ENCODE data around the gene MYL5. TPM values are rescaled to one million over a fixed set of nuclear protein-coding genes. Genes with fewer than 3 reads are reported as not detected.

Gene MYL5
- total and polyA plus RNA-seq, 4 donors, result 2.4 to 5.0 (median 4.7) TPM

GRCh38 chr4:722851-723360 is 48.6 kb downstream of the MYL5 start:
- H3K27me3 ChIP-seq (ENCODE audit: control insufficient read depth in 4 of 4, insufficient read depth in 4 of 4, low read length in 3 of 4), result no peaks in the 10 kb centered on the region
- H3K9ac ChIP-seq (ENCODE audit: low read depth in 1 of 2, low read length in 2 of 2), result no peak overlapping the region
- no peaks in the 10 kb centered on the region for H3K9me3 ChIP-seq (ENCODE audit: control insufficient read depth in 4 of 4, low read length in 3 of 4)
- WGBS, result 98% methylated on average over 61 of the region's 61 CpGs
- DNase-seq (ENCODE audit: low spot score), result no peak
- H3K4me1 ChIP-seq (ENCODE audit: control insufficient read depth in 4 of 4, insufficient read depth in 4 of 4, low read length in 3 of 4), result peaks cover 0 to 9% (median 0%) of the 10 kb centered on the region in 4 donors
- H3K36me3 ChIP-seq (ENCODE audit: control insufficient read depth in 4 of 4, insufficient read depth in 3 of 4, low read depth in 1 of 4, low read length in 3 of 4), result peaks cover 0 to 6% (median 4%) of the 10 kb centered on the region in 4 donors
- H3K4me3 ChIP-seq (ENCODE audit: low read depth in 1 of 3, low read length in 3 of 3), result no peak overlapping the region
- no peak for TF ChIP-seq CTCF (IDR thresholded peaks at IDR 0.05; ENCODE audit: low read depth, low read length, missing input control)
- no peak for TF ChIP-seq GABPA (IDR thresholded peaks at IDR 0.05 in 1 of 2, conservative IDR thresholded peaks at IDR 0.05 in 1 of 2)
- no peak overlapping the region for H3K27ac ChIP-seq (ENCODE audit: low read depth in 1 of 2, low read length in 2 of 2)

- TF ChIP-seq YY1 (IDR thresholded peaks at IDR 0.05), result no peak
- TF ChIP-seq FOXA2 (IDR thresholded peaks at IDR 0.05), result no peak
- TF ChIP-seq NR2F2 (IDR thresholded peaks at IDR 0.05), result peak; percentile 54
- Histone ChIP-seq H3K4me3 (ENCODE audit: low read depth in 1 of 3, low read length in 3 of 3) (no peak overlapping the region), H3K27me3 (ENCODE audit: control insufficient read depth in 4 of 4, insufficient read depth in 4 of 4, low read length in 3 of 4) (no peaks in the 10 kb centered on the region), H3K9ac (ENCODE audit: low read depth in 1 of 2, low read length in 2 of 2) (no peak overlapping the region), H3K27ac (ENCODE audit: low read depth in 1 of 2, low read length in 2 of 2) (no peak overlapping the region), H3K36me3 (ENCODE audit: control insufficient read depth in 4 of 4, insufficient read depth in 3 of 4, low read depth in 1 of 4, low read length in 3 of 4) (peaks cover 0 to 6% (median 4%) of the 10 kb centered on the region in 4 donors), H3K4me1 (ENCODE audit: control insufficient read depth in 4 of 4, insufficient read depth in 4 of 4, low read length in 3 of 4) (peaks cover 0 to 9% (median 0%) of the 10 kb centered on the region in 4 donors), H3K9me3 (ENCODE audit: control insufficient read depth in 4 of 4, low read length in 3 of 4) (no peaks in the 10 kb centered on the region)
- DNase-seq (ENCODE audit: low spot score), result no peak
- WGBS, result 87% methylated on average over 28 of the region's 28 CpGs
Measured at GRCh38 chr4:723751-724530, 49.6 kb downstream of the MYL5 start.

- no peak for TF ChIP-seq FOXA2 (IDR thresholded peaks at IDR 0.05)
- no peak for TF ChIP-seq TAF1 (conservative IDR thresholded peaks at IDR 0.05)
- peaks cover under 1 to 8% (median 4%) of the 10 kb centered on the region in 4 donors for H3K36me3 ChIP-seq (ENCODE audit: control insufficient read depth in 4 of 4, insufficient read depth in 3 of 4, low read depth in 1 of 4, low read length in 3 of 4)
- H3K27ac ChIP-seq (ENCODE audit: low read depth in 1 of 2, low read length in 2 of 2), result no peak overlapping the region
- H3K4me1 ChIP-seq (ENCODE audit: control insufficient read depth in 4 of 4, insufficient read depth in 4 of 4, low read length in 3 of 4), result peaks cover 0 to 9% (median 0%) of the 10 kb centered on the region in 4 donors
- H3K9me3 ChIP-seq (ENCODE audit: control insufficient read depth in 4 of 4, low read length in 3 of 4), result no peaks in the 10 kb centered on the region
- H3K9ac ChIP-seq (ENCODE audit: low read depth in 1 of 2, low read length in 2 of 2), result no peak overlapping the region
- no peak overlapping the region for H3K4me3 ChIP-seq (ENCODE audit: low read depth in 1 of 3, low read length in 3 of 3)
- H3K27me3 ChIP-seq (ENCODE audit: control insufficient read depth in 4 of 4, insufficient read depth in 4 of 4, low read length in 3 of 4), result no peaks in the 10 kb centered on the region
- WGBS, result 95% methylated on average over 41 of the region's 41 CpGs
- DNase-seq (ENCODE audit: low spot score), result no peak
Measured at GRCh38 chr4:725391-726234, 51.3 kb downstream of the MYL5 start.

GRCh38 chr4:726235-726787 is 52.0 kb downstream of the MYL5 start:
- no peaks in the 10 kb centered on the region for H3K9me3 ChIP-seq (ENCODE audit: control insufficient read depth in 4 of 4, low read length in 3 of 4)
- no peak for DNase-seq (ENCODE audit: low spot score)
- H3K4me3 ChIP-seq (ENCODE audit: low read depth in 1 of 3, low read length in 3 of 3), result no peak overlapping the region
- H3K9ac ChIP-seq (ENCODE audit: low read depth in 1 of 2, low read length in 2 of 2), result no peak overlapping the region
- H3K27ac ChIP-seq (ENCODE audit: low read depth in 1 of 2, low read length in 2 of 2), result no peak overlapping the region
- 74% methylated on average over 16 of the region's 16 CpGs for WGBS
- H3K36me3 ChIP-seq (ENCODE audit: control insufficient read depth in 4 of 4, insufficient read depth in 3 of 4, low read depth in 1 of 4, low read length in 3 of 4), result peaks cover 3 to 13% (median 4%) of the 10 kb centered on the region in 4 donors
- peaks cover 0 to 3% (median 0%) of the 10 kb centered on the region in 4 donors for H3K4me1 ChIP-seq (ENCODE audit: control insufficient read depth in 4 of 4, insufficient read depth in 4 of 4, low read length in 3 of 4)
- H3K27me3 ChIP-seq (ENCODE audit: control insufficient read depth in 4 of 4, insufficient read depth in 4 of 4, low read length in 3 of 4), result no peaks in the 10 kb centered on the region
- TF ChIP-seq REST (IDR thresholded peaks at IDR 0.05), result no peak
- TF ChIP-seq JUND (IDR thresholded peaks at IDR 0.05), result no peak
- TF ChIP-seq NR2F2 (IDR thresholded peaks at IDR 0.05), result no peak
- TF ChIP-seq FOXA1 (IDR thresholded peaks at IDR 0.05), result no peak
- TF ChIP-seq HNF4A (conservative IDR thresholded peaks at IDR 0.05), result no peak
- TF ChIP-seq ZBTB33 (IDR thresholded peaks at IDR 0.05), result no peak
- TF ChIP-seq FOXA2 (IDR thresholded peaks at IDR 0.05), result no peak
- TF ChIP-seq RXRA (IDR thresholded peaks at IDR 0.05), result no peak

All from liver (tissue), 9 donors.